HG02763 (cell line): Measurements from ENCODE around the gene CD38.
"Not testable (repeated sequence)": the region's sequence is repeated elsewhere in the genome, so short reads cannot be mapped to it uniquely, and the experiment has no call there.

Experiments used
- ATAC-seq: cut with Tn5 transposase; IDR thresholded peaks from one replicate; pipeline ENCODE4 v1.9.1; 2021; ENCODE audit warnings: mild to moderate bottlenecking, moderate library complexity; ENCODE audit not compliant: unreplicated experiment

The CD38 gene

GRCh38 chr4:15778289-15779241, at the start of gene CD38:
Gene CD38 (plus strand): TSS chr4:15778328. CDS start chr4:15778415, 87 bp downstream.
- ATAC-seq, result peak; percentile 68

- no peak for ATAC-seq
Measured at GRCh38 chr4:15729910-15730533, 48.1 kb upstream of the CD38 start.

- ATAC-seq, result not testable (repeated sequence)
Measured at GRCh38 chr4:15733061-15733460, 45.1 kb upstream of the CD38 start.

- ATAC-seq, result no peak
Measured at GRCh38 chr4:15735536-15735935, 42.6 kb upstream of the CD38 start.

- ATAC-seq, result no peak
Measured at GRCh38 chr4:15736514-15737050, 41.5 kb upstream of the CD38 start.

GRCh38 chr4:15737255-15737654, 40.9 kb upstream of the CD38 start:
- no peak for ATAC-seq

GRCh38 chr4:15738877-15739276, 39.3 kb upstream of the CD38 start:
- no peak for ATAC-seq

GRCh38 chr4:15740764-15741404, 37.2 kb upstream of the CD38 start:
- no peak for ATAC-seq

GRCh38 chr4:15742083-15742582, 36.0 kb upstream of the CD38 start:
- no peak for ATAC-seq

GRCh38 chr4:15742637-15743036, 35.5 kb upstream of the CD38 start:
- no peak for ATAC-seq

- no peak for ATAC-seq
Measured at GRCh38 chr4:15744016-15744545, 34.0 kb upstream of the CD38 start.

- ATAC-seq, result no peak
Measured at GRCh38 chr4:15746110-15746509, 32.0 kb upstream of the CD38 start.

GRCh38 chr4:15749001-15749400, 29.1 kb upstream of the CD38 start:
- no peak for ATAC-seq

- ATAC-seq, result no peak
Measured at GRCh38 chr4:15751153-15751552, 27.0 kb upstream of the CD38 start.

GRCh38 chr4:15753081-15753480, 25.0 kb upstream of the CD38 start:
- ATAC-seq, result no peak

GRCh38 chr4:15753786-15754185, 24.3 kb upstream of the CD38 start:
- ATAC-seq, result no peak

GRCh38 chr4:15754323-15754722, 23.8 kb upstream of the CD38 start:
- no peak for ATAC-seq

GRCh38 chr4:15755321-15756155, 22.6 kb upstream of the CD38 start:
- peak; percentile 11 for ATAC-seq

GRCh38 chr4:15756361-15756861, 21.7 kb upstream of the CD38 start:
- ATAC-seq, result peak; percentile 69

- no peak for ATAC-seq
Measured at GRCh38 chr4:15757054-15757453, 21.1 kb upstream of the CD38 start.
